ENCODE measurements around the gene CREG1.

DNA sequence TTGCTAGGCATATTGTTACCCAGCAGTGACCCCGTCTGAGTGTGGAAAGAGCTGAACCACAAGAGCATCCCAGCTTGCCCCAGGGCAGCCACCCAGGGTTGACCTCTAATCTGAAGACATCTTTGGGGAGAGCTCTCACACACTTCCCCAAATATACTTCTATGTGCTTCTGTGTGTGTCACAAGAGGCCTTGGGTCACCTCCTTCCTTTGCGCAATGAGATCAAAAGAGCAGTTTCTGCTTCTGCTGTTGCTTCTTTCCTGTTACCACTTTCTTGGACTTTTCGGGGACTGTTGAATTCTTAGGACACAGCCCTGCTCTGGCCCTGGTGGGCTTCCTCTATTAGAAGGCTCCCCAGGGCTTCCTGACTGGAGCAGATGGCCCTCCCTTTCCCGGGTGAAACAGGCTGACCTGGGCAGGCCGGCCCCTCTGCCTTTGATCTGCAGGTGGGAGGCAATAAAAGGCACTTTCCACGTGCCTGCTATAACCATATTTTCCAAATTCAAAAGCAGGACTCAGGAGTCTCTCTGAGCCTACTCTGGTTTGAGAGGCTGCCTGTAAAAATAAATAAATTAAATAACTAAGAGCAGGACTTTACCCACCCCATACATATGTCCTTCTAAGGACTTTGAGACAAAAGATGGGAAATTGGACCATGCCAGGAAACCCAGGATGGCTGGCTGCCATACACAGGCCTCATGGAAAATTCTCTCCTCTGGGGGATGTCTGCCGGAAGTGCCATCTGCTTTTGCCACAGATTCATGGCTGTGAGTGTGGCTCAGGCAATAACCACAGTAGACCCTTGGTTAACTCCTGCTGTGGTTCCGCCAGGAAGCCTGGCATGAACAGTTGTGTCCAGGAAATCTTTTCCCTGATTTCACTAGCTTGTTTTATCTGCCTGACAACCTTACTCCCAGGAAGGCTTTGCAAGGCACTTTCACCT, 48.2 kb upstream of the CREG1 start:
- TF ChIP-seq GATA3 (IDR thresholded peaks at IDR 0.05; ENCODE audit: low read depth, low read length) = no peak
- TF ChIP-seq GATA2 (IDR thresholded peaks at IDR 0.05; ENCODE audit: low read depth, low read length) = no peak

Data from SH-SY5Y (cell line).